ENCODE data around the gene PRKN.

GRCh38 chr6:161373905-161374451, 1353.6 kb downstream of the PRKN start:
- no peak for TF ChIP-seq EZH2phosphoT487 (IDR thresholded peaks at IDR 0.05; ENCODE audit: low read depth, severe bottlenecking, unreplicated experiment)
- TF ChIP-seq CTCF (IDR thresholded peaks at IDR 0.05; ENCODE audit: poor library complexity): peak; percentile 97
- TF ChIP-seq EZH2 (IDR thresholded peaks at IDR 0.05; ENCODE audit: borderline replicate concordance): no peak
